ENCODE measurements around the gene RASGRP4.
"Not testable (repeated sequence)": the region's sequence is repeated elsewhere in the genome, so short reads cannot be mapped to it uniquely, and the experiment has no call there.

RASGRP4 gene

GRCh38 chr19:38429811-38430156 is 3.8 kb upstream of the RASGRP4 start:
- H3K27me3 ChIP-seq (ENCODE audit: control insufficient read depth, insufficient read depth, low read length): no peaks in the 10 kb centered on the region
- H3K4me3 ChIP-seq (ENCODE audit: low read depth, low read length): no peak overlapping the region
- H3K9ac ChIP-seq (ENCODE audit: low read depth, low read length): no peak overlapping the region
- no peaks in the 10 kb centered on the region for H3K9me3 ChIP-seq (ENCODE audit: control insufficient read depth, insufficient read depth, low read length)
- peaks cover 20% of the 10 kb centered on the region for H3K4me1 ChIP-seq (ENCODE audit: control insufficient read depth, insufficient read depth, low read length)
- no peak overlapping the region for H3K27ac ChIP-seq (ENCODE audit: low read depth, low read length)
- no peaks in the 10 kb centered on the region for H3K36me3 ChIP-seq (ENCODE audit: control insufficient read depth, insufficient read depth, low read length)

DNA sequence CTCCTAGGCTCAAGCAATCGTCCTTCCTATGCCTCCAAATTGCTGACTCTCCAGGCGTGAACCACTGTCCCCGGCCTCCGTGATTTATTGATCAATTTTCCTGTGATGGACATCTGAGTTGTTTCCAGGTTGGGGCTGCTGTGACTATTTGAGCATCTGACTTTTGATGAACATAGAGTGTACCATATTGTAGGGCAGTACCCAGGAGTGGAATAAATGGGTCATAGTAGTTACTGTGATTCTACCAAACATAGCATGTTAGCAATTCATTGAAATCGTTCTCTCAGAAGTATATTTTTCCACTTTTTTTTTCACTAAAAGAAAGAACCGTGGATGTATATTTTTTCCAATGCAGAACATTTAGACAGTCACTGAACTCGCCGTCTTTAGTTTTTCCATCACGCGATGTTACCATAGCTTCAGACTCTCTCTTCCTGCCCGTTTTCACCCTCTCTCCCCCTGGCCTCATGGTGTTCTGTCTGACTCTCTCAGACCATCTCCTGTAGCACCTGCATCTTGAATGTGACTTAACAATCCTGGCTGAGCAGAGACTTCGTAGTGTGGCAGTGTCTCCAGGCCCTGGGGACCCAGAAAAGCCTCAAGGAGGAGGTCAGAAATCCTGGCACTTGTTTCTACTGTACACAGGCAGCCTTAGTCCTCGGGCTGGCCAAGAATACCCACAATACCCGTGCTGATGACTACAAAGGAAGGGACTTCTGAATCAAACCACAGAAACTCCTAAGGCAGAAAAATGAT is 3.2 kb upstream of the RASGRP4 start:
- peaks cover 17% of the 10 kb centered on the region for H3K4me1 ChIP-seq (ENCODE audit: control insufficient read depth, insufficient read depth, low read length)
- H3K4me3 ChIP-seq (ENCODE audit: low read depth, low read length): no peak overlapping the region
- H3K9ac ChIP-seq (ENCODE audit: low read depth, low read length): no peak overlapping the region
- H3K36me3 ChIP-seq (ENCODE audit: control insufficient read depth, insufficient read depth, low read length): no peaks in the 10 kb centered on the region
- no peaks in the 10 kb centered on the region for H3K9me3 ChIP-seq (ENCODE audit: control insufficient read depth, insufficient read depth, low read length)
- no peak overlapping the region for H3K27ac ChIP-seq (ENCODE audit: low read depth, low read length)
- H3K27me3 ChIP-seq (ENCODE audit: control insufficient read depth, insufficient read depth, low read length): no peaks in the 10 kb centered on the region

GRCh38 chr19:38427035-38427677 is 1.1 kb upstream of the RASGRP4 start:
- not testable (repeated sequence) for H3K4me3 ChIP-seq (ENCODE audit: low read depth, low read length); H3K27ac ChIP-seq (ENCODE audit: low read depth, low read length); H3K27me3 ChIP-seq (ENCODE audit: control insufficient read depth, insufficient read depth, low read length); H3K9me3 ChIP-seq (ENCODE audit: control insufficient read depth, insufficient read depth, low read length); H3K36me3 ChIP-seq (ENCODE audit: control insufficient read depth, insufficient read depth, low read length); H3K9ac ChIP-seq (ENCODE audit: low read depth, low read length)
- peaks cover 12% of the 10 kb centered on the region; the same call in 1 of the 2 replicates for H3K4me1 ChIP-seq (ENCODE audit: control insufficient read depth, insufficient read depth, low read length)

DNA sequence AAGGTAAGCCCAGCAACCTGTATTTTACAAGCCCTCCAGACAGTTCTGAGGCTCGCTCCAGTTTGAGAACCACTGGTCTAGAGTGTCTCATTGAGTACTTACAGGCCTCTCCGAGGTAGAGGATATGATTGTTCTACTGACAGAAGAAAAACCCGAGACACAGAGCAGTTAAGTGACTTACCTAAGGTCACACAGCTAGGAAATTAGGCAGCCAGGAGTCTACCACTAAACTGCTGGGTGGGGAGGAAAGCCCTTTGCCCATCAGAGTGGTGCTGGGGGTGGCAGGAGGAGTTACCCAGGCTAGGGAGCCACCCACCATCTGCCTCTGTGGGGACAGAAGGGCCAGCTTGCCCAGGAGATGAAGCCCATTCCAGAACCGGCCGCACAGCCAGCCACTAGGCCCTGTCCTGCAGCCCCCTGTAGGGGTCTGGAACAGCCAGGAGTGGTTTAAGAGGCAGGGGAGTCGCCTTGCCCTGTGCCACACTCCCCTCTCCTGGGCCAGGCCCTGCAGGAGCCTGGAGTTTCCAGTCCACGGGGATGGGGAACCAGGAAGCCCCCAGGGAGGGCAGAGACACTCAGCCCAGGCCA is 703 bp downstream of the RASGRP4 start:
- no peaks in the 10 kb centered on the region for H3K36me3 ChIP-seq (ENCODE audit: control insufficient read depth, insufficient read depth, low read length)
- peaks cover 12% of the 10 kb centered on the region; the same call in 1 of the 2 replicates for H3K4me1 ChIP-seq (ENCODE audit: control insufficient read depth, insufficient read depth, low read length)
- no peak overlapping the region for H3K27ac ChIP-seq (ENCODE audit: low read depth, low read length)
- H3K9ac ChIP-seq (ENCODE audit: low read depth, low read length): no peak overlapping the region
- H3K27me3 ChIP-seq (ENCODE audit: control insufficient read depth, insufficient read depth, low read length): no peaks in the 10 kb centered on the region
- H3K4me3 ChIP-seq (ENCODE audit: low read depth, low read length): no peak overlapping the region
- no peaks in the 10 kb centered on the region for H3K9me3 ChIP-seq (ENCODE audit: control insufficient read depth, insufficient read depth, low read length)

DNA sequence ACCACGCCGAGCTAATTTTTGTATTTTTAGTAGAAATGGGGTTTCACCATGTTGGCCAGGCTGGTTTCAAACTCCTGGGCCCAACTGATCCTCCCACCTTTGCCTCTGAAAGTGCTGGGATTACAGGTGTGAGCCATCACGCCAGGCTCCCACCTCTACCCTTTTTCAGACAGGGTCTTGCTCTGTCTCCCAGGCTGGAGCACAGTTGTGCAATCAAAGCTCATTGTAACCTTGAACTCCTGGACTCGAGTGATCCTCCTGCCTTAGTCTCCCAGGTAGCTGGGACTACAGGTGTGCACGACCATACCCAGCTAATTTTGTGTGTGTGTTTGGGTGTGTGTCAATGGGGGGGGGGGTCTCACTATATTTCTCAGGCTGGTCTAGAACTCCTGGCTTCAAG is 1.7 kb downstream of the RASGRP4 start:
- H3K9me3 ChIP-seq (ENCODE audit: control insufficient read depth, insufficient read depth, low read length): no peaks in the 10 kb centered on the region
- no peaks in the 10 kb centered on the region for H3K27me3 ChIP-seq (ENCODE audit: control insufficient read depth, insufficient read depth, low read length)
- H3K4me1 ChIP-seq (ENCODE audit: control insufficient read depth, insufficient read depth, low read length): peaks cover 12% of the 10 kb centered on the region; the same call in 1 of the 2 replicates
- no peak overlapping the region for H3K27ac ChIP-seq (ENCODE audit: low read depth, low read length)
- H3K9ac ChIP-seq (ENCODE audit: low read depth, low read length): no peak overlapping the region
- H3K4me3 ChIP-seq (ENCODE audit: low read depth, low read length): no peak overlapping the region
- no peaks in the 10 kb centered on the region for H3K36me3 ChIP-seq (ENCODE audit: control insufficient read depth, insufficient read depth, low read length)

- Histone ChIP-seq H3K27me3 (ENCODE audit: control insufficient read depth, insufficient read depth, low read length) (peaks cover 6% of the 10 kb centered on the region; the same call in 1 of the 2 replicates), H3K4me3 (ENCODE audit: low read depth, low read length) (no peak overlapping the region), H3K9me3 (ENCODE audit: control insufficient read depth, insufficient read depth, low read length) (no peaks in the 10 kb centered on the region), H3K36me3 (ENCODE audit: control insufficient read depth, insufficient read depth, low read length) (no peaks in the 10 kb centered on the region), H3K27ac (ENCODE audit: low read depth, low read length) (no peak overlapping the region), H3K4me1 (ENCODE audit: control insufficient read depth, insufficient read depth, low read length) (peaks cover 14% of the 10 kb centered on the region; the same call in 1 of the 2 replicates), H3K9ac (ENCODE audit: low read depth, low read length) (no peak overlapping the region)
Measured at GRCh38 chr19:38422438-38422837, 3.6 kb downstream of the RASGRP4 start.

- Histone ChIP-seq H3K9me3 (ENCODE audit: control insufficient read depth, insufficient read depth, low read length) (no peaks in the 10 kb centered on the region), H3K9ac (ENCODE audit: low read depth, low read length) (no peak overlapping the region), H3K27me3 (ENCODE audit: control insufficient read depth, insufficient read depth, low read length) (peaks cover 6% of the 10 kb centered on the region; the same call in 1 of the 2 replicates), H3K36me3 (ENCODE audit: control insufficient read depth, insufficient read depth, low read length) (no peaks in the 10 kb centered on the region), H3K4me1 (ENCODE audit: control insufficient read depth, insufficient read depth, low read length) (peaks cover 19% of the 10 kb centered on the region; the same call in 1 of the 2 replicates), H3K4me3 (ENCODE audit: low read depth, low read length) (no peak overlapping the region), H3K27ac (ENCODE audit: low read depth, low read length) (no peak overlapping the region)
Measured at GRCh38 chr19:38421856-38422255, 4.2 kb downstream of the RASGRP4 start.

DNA sequence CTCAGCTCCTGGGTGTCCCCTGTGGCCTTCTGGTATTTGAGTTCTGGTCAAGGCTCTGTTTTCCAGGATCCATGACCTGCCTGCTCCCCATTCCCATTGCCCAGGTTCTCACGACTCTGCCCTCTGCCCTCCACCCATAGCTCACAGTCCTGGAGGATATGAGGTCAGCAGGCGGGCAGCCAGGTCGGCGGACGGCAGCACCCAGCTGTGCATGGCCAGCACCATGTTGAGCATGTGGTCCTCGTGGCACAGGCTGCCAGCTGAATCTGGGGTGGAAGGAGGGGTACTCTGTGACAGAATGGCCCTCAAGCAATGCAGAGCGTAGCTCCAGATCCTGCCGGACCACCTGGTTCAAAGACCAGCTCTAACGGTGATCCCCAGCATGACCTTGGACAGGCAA is 5.1 kb downstream of the RASGRP4 start:
- Histone ChIP-seq H3K4me1 (ENCODE audit: control insufficient read depth, insufficient read depth, low read length) (peaks cover 13% of the 10 kb centered on the region; the same call in 1 of the 2 replicates), H3K9ac (ENCODE audit: low read depth, low read length) (no peak overlapping the region), H3K9me3 (ENCODE audit: control insufficient read depth, insufficient read depth, low read length) (no peaks in the 10 kb centered on the region), H3K36me3 (ENCODE audit: control insufficient read depth, insufficient read depth, low read length) (no peaks in the 10 kb centered on the region), H3K4me3 (ENCODE audit: low read depth, low read length) (no peak overlapping the region), H3K27me3 (ENCODE audit: control insufficient read depth, insufficient read depth, low read length) (peaks cover 6% of the 10 kb centered on the region; the same call in 1 of the 2 replicates), H3K27ac (ENCODE audit: low read depth, low read length) (no peak overlapping the region)

DNA sequence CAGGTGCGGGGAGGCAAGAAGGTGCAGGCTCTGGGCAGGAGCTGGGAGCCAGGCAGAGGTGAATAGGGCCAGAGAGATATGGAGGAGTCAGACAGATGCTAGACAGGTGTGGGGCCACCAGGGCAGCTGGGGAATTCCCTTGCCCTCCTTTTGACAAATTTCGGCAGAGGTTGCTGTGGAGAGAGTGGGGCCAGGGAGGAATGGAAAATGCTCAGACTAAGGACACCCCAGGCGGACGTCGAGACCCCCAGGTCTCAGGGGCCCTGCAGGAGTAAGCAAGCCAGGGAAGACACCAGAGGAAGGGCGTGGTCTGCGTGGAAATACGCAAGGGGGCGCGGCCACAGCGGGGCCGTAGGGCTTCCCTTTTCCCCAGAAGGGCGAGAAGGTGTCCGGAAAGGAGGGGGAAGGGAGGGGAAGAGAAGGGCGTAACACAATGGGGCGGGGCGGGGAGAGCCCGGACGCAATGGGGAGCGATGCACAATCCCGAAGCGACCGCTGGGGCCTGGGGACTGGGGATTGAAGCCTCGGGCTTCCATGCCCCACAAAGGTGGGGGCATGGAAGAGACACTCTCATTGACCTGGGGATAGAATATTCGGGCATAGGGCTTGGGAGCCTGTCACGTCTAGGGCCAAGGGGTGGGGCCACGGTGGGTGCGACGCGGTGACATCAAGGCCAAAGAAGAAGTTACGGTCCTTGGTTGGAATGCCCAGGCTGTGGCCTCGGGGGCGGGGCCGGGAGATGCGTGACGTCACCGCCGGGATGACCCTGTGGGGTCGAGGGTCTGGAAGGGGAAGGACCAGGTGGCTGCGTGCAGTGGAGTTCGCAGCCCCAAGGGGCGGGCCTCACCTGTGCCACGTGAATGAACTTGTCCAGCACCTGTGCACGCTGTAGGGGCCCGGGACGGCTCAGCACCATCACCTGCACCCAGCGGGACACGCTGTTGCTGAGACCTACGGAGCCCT is 8.2 kb downstream of the RASGRP4 start:
- peak overlapping the region; percentile 68 for H3K27ac ChIP-seq (ENCODE audit: low read depth, low read length)
- peaks cover 7% of the 10 kb centered on the region; the same call in 1 of the 2 replicates for H3K4me1 ChIP-seq (ENCODE audit: control insufficient read depth, insufficient read depth, low read length)
- no peaks in the 10 kb centered on the region for H3K36me3 ChIP-seq (ENCODE audit: control insufficient read depth, insufficient read depth, low read length)
- peak overlapping the region; percentile 22; the same call in 1 of the 2 replicates for H3K9ac ChIP-seq (ENCODE audit: low read depth, low read length)
- no peaks in the 10 kb centered on the region for H3K9me3 ChIP-seq (ENCODE audit: control insufficient read depth, insufficient read depth, low read length)
- H3K4me3 ChIP-seq (ENCODE audit: low read depth, low read length): peak overlapping the region; percentile 64
- H3K27me3 ChIP-seq (ENCODE audit: control insufficient read depth, insufficient read depth, low read length): peaks cover 6% of the 10 kb centered on the region; the same call in 1 of the 2 replicates

GRCh38 chr19:38417146-38417543 is 8.9 kb downstream of the RASGRP4 start:
- Histone ChIP-seq H3K9ac (ENCODE audit: low read depth, low read length) (no peak overlapping the region), H3K9me3 (ENCODE audit: control insufficient read depth, insufficient read depth, low read length) (no peaks in the 10 kb centered on the region), H3K27ac (ENCODE audit: low read depth, low read length) (no peak overlapping the region), H3K4me3 (ENCODE audit: low read depth, low read length) (peak overlapping the region; percentile 64; the same call in 1 of the 2 replicates), H3K4me1 (ENCODE audit: control insufficient read depth, insufficient read depth, low read length) (peaks cover 7% of the 10 kb centered on the region; the same call in 1 of the 2 replicates), H3K27me3 (ENCODE audit: control insufficient read depth, insufficient read depth, low read length) (peaks cover 6% of the 10 kb centered on the region; the same call in 1 of the 2 replicates), H3K36me3 (ENCODE audit: control insufficient read depth, insufficient read depth, low read length) (no peaks in the 10 kb centered on the region)
